Naive B cell (primary cell): Measurements from ENCODE around the gene CXXC4. TPM values are rescaled to one million over a fixed set of nuclear protein-coding genes. Genes with fewer than 3 reads are reported as not detected.

Experiments used
- ATAC-seq, 2 donors: fragments of 150-1000 bp; cut with Tn5 transposase; 2 replicates each; pipeline ENCODE4 v1.10.0; 2021; ENCODE audit warnings: low read depth in 2 of 2, mild to moderate bottlenecking in 2 of 2, moderate library complexity in 2 of 2
- DNase-seq: peaks from one replicate; pipeline ENCODE4 v3.0.0; 2022
- H3K27ac Mint-ChIP-seq, 6 donors: one replicate each; pipeline ENCODE4 v1.8.0; 2020 to 2022; ENCODE audit warnings: mild to moderate bottlenecking in 6 of 6, mixed read lengths in 6 of 6, moderate library complexity in 5 of 6, inconsistent platforms in 2 of 6
- H3K27me3 Mint-ChIP-seq, 3 donors: one replicate each; pipeline ENCODE4 v1.8.0; 2021 to 2022; ENCODE audit warnings: mixed read lengths in 3 of 3, mild to moderate bottlenecking in 1 of 3
- H3K36me3 Mint-ChIP-seq, 2 donors: one replicate each; pipeline ENCODE4 v1.8.0; 2020 to 2022; ENCODE audit warnings: mixed read lengths in 2 of 2, inconsistent platforms in 1 of 2, mild to moderate bottlenecking in 1 of 2
- H3K4me1 Mint-ChIP-seq, 3 donors: one replicate each; pipeline ENCODE4 v1.8.0; 2020 to 2022; ENCODE audit warnings: mixed read lengths in 3 of 3, inconsistent platforms in 1 of 3, mild to moderate bottlenecking in 1 of 3, moderate library complexity in 1 of 3
- H3K4me3 Mint-ChIP-seq, 8 donors: one replicate each; pipeline ENCODE4 v1.8.0; 2020 to 2022; ENCODE audit warnings: mild to moderate bottlenecking in 8 of 8, mixed read lengths in 8 of 8, moderate library complexity in 8 of 8, inconsistent platforms in 2 of 8
- H3K9me3 Mint-ChIP-seq, 7 donors: one replicate each; pipeline ENCODE4 v1.8.0; 2020 to 2022; ENCODE audit warnings: mixed read lengths in 7 of 7, mild to moderate bottlenecking in 5 of 7, inconsistent platforms in 2 of 7, moderate library complexity in 1 of 7
- polyA plus RNA-seq, 6 donors: library from polyadenylated mRNA; unstranded; fragments of 300-500 nt; fragmentation: Illumina TruSeq; gene quantifications; one replicate each; pipeline ENCODE4 v1.2.3, GENCODE V29; 2021; ENCODE audit warnings: low read depth in 6 of 6

CXXC4 gene
- polyA plus RNA-seq, 6 donors from 2014 or later = not detected

GRCh38 chr4:104424989-104425388 lies 69.7 kb downstream of the CXXC4 start:
- Mint-ChIP-seq H3K27ac (no peak overlapping the region), H3K4me3 (no peak overlapping the region), H3K4me1 (no peaks in the 10 kb centered on the region), H3K27me3 (no peaks in the 10 kb centered on the region), H3K36me3 (no peaks in the 10 kb centered on the region), H3K9me3 (peaks cover 0 to 8% (median 0%) of the 10 kb centered on the region in 7 donors)
- DNase-seq (no peak), ATAC-seq (no peak)

DNA sequence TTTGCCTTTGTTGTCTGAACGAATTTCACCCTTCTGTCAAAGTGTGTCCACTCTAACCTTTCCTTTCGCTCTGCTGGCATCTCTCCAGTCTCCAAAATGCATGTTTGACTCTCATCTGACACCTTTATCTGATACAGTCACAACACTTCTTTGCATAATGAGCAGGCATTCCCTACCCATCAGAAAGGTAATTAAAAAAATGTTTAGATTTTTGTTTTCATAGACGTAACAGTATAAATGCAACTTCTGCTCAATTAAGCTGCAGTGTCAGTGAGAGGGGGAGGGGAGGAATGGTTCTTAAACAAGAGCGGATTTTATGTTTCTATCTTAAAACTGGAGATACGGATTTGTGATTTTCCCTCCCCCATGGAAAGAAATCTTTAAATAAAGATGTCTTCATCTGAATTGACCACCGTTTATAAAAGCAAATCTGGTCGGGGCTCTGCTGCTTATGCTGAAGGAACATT lies 70.2 kb downstream of the CXXC4 start:
- DNase-seq = no peak
- H3K4me3 Mint-ChIP-seq = no peak overlapping the region
- H3K36me3 Mint-ChIP-seq = no peaks in the 10 kb centered on the region
- H3K4me1 Mint-ChIP-seq = no peaks in the 10 kb centered on the region
- H3K27ac Mint-ChIP-seq = no peak overlapping the region
- no peak for ATAC-seq
- peaks cover 0 to 8% (median 0%) of the 10 kb centered on the region in 7 donors for H3K9me3 Mint-ChIP-seq
- H3K27me3 Mint-ChIP-seq = no peaks in the 10 kb centered on the region

DNA sequence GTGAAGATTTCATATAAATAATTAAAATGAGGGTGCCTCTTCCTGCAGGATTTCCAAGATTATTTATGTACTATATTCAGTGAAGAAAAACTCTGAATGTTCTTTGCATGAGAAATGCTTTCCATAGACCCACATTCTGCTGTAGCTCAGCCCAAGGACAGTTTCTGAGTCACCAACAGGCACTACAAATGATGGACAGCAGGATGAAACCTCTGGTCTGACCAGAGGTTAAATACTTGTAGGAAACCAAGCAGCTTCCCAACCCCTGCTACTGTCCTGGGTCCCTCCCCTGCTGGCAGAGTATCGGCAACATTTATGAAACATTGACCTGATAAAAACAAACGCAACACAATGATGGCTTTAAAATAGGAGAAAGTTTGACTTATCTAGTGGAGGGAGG lies 73.1 kb downstream of the CXXC4 start:
- ATAC-seq (no peak), DNase-seq (no peak)
- Mint-ChIP-seq H3K4me3 (no peak overlapping the region), H3K4me1 (no peaks in the 10 kb centered on the region), H3K9me3 (peaks cover 0 to 2% (median 0%) of the 10 kb centered on the region in 7 donors), H3K27ac (no peak overlapping the region), H3K27me3 (no peaks in the 10 kb centered on the region), H3K36me3 (no peaks in the 10 kb centered on the region)

DNA sequence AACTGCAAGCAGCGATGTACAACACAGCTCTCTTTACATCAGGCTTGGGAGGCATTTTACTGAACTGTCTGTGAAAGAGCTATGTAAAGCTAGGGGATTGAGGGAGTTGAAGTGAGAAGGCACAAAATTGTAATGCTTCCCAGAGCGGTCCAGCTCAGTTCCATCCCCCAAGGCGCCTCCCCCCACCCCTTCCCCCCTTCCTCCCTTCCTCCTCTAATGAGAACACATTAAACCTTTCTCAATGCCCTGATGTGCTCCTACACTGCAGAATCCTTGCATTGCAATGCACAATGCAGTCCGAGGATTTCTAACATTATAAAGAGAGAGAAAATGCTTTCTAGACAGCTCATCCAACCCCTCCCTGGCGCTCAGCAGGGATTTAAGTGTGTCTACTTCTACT lies 73.9 kb downstream of the CXXC4 start:
- H3K4me1 Mint-ChIP-seq = no peaks in the 10 kb centered on the region
- no peak for ATAC-seq
- H3K36me3 Mint-ChIP-seq = no peaks in the 10 kb centered on the region
- no peak overlapping the region for H3K27ac Mint-ChIP-seq
- no peak for DNase-seq
- no peak overlapping the region for H3K4me3 Mint-ChIP-seq
- no peaks in the 10 kb centered on the region for H3K27me3 Mint-ChIP-seq
- H3K9me3 Mint-ChIP-seq = peaks cover 0 to 2% (median 0%) of the 10 kb centered on the region in 7 donors
